GM21723 (cell line): Measurements from ENCODE around the gene EPB41.

Experiments
- ATAC-seq: cut with Tn5 transposase; IDR thresholded peaks from one replicate; pipeline ENCODE4 v1.9.1; 2021; ENCODE audit warnings: mild to moderate bottlenecking, moderate library complexity; ENCODE audit not compliant: unreplicated experiment

EPB41 gene

DNA sequence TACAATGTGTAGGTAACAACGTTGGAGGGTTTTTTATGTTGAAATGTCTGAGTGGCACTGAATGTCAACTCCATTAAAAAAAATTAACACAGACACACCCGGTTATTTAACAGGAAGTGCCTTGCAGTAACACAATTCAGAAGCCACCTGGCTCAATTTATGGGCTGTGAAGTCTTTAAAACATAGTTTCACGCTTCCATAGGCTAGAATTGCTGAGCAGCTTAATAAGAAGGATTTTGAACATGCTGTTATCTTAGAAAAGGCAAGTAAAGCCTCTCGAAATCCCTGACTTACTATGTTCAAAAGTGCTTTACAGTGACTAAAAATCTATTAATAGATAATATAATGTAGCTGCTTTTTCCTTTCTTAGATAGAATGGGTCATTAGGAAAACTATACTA is 247.7 kb downstream of the EPB41 start:
- ATAC-seq = no peak

DNA sequence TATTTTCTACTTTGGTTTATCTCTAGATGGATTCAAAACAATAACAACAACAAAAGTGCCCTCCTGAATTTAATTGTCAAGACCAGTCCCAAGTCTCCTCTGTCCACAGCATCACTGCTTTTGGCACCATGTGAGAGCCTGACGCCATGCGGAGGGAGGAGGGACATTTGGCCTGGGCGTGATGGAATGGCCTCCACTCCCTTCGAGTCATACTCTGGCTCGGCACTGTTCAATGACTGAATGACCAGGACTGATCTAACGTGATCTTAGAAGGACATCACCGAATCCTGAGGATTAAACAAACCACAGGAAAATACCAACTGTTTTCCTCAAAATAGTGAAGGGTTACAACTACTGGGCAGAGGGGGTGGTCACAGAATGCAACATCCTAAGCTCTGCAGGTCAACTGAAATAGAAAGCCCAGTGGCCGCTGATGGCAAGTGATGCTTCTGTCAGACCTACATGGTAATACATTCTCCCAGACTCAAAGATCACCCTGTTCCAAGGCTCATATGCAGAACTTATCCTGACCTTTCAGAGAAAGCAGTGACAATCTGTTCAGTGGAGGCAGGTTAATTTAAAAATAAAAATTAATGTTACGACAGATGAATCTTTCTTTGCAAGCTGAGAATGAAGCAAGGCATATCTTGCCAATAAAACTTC is 248.2 kb downstream of the EPB41 start:
- ATAC-seq = no peak

DNA sequence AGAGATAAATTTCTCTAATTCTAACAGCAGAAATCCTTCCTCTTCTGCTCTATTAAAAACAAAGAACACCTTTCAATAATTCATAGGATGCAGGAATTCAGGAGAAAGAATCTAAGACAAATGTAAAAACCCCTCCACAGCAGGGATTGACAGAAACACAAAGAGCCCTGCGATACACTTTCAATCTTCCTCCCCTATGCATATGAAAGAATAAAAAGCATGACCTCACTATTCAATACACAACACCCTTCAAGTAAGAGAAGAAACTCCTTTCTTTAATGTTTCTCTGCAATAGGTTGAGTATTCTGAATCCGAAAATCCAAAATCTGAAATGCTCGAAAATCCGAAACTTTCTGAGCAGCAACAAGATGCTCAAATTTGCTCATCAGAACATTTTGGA is 250.2 kb downstream of the EPB41 start:
- ATAC-seq = no peak

DNA sequence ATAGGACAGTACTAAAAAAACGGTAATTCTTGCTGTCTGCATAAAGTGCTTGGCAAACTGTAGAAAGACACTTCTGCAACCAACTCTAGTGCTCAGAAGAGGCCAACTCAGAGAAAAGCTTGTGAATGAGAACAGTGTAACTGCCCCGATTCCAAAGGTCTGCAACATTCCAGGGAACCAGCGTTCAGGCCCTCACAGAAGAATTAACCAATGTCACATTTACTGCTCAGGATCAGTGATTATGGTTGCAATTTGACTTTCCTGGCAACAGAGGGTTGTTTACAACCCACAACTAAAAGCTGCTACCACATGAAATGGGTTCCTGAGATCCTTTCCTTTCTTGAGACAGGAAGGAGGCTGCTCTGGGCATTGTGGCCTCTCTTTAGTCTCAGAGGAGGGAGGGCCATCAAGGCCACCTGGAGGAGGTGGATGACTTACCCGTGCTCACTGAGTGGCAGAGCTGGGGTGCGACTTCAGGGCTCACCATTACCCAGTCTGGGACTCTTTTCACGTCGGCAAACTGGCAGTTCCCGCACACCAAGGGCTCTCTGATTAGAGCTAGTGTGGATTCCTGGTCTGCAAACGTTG is 252.0 kb downstream of the EPB41 start:
- ATAC-seq = no peak

DNA sequence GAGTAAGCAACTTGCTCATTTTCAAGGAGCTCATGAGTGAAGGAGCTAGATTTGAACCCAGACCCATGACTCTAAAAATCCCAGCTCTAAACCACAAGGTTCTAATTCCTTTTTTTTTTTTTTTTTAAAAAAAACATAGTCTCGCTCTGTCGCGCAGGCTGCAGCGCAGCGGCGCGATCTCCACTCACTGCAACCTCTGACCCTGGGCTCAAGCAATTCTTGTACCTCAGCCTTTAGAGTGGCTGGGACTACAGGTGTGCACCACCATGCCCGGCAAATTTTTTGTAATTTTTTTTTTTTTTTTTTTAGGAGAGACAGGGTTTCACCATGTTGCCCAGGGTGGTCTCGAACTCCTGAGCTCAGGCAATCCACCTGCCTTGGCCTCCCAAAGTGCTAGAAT is 253.5 kb downstream of the EPB41 start:
- ATAC-seq = no peak
